HG03196 (cell line): ENCODE data around the gene GTF2A1L.

Experiments
- ATAC-seq: cut with Tn5 transposase; IDR thresholded peaks from one replicate; pipeline ENCODE4 v1.9.1; 2021; ENCODE audit not compliant: unreplicated experiment

Gene GTF2A1L

GRCh38 chr2:48728840-48729239 lies 111.2 kb downstream of the GTF2A1L start:
- ATAC-seq, result no peak
